CD4-positive, alpha-beta T cell treated with Interleukin-15 for 4 hours (primary cell): ENCODE data around the gene ZNFX1.

Source experiments
- DNase-seq: peaks from one replicate; pipeline ENCODE4 v3.0.0-alpha.2; 2020; ENCODE audit warnings: low spot score

The ZNFX1 gene

GRCh38 chr20:49292010-49292409 lies 14.2 kb upstream of the ZNFX1 start:
- DNase-seq: no peak

- DNase-seq: no peak
These were observed 13.3 kb upstream of the ZNFX1 start for GRCh38 chr20:49291200-49291599.

- DNase-seq: no peak
These were observed 12.8 kb upstream of the ZNFX1 start for GRCh38 chr20:49290608-49291191.

- no peak for DNase-seq
These were observed 11.2 kb upstream of the ZNFX1 start for GRCh38 chr20:49288784-49289696.

- DNase-seq: no peak
These were observed 10.4 kb upstream of the ZNFX1 start for GRCh38 chr20:49288250-49288751.

- DNase-seq: no peak
These were observed 9.8 kb upstream of the ZNFX1 start for GRCh38 chr20:49287555-49288249.

- no peak for DNase-seq
These were observed 9.1 kb upstream of the ZNFX1 start for GRCh38 chr20:49286689-49287551.

GRCh38 chr20:49285813-49286494 lies 8.1 kb upstream of the ZNFX1 start:
- no peak for DNase-seq

GRCh38 chr20:49285233-49285668 lies 7.4 kb upstream of the ZNFX1 start:
- DNase-seq: no peak

GRCh38 chr20:49284818-49285217 lies 7.0 kb upstream of the ZNFX1 start:
- no peak for DNase-seq

- no peak for DNase-seq
These were observed 6.1 kb upstream of the ZNFX1 start for GRCh38 chr20:49283703-49284625.

- DNase-seq: no peak
These were observed 5.4 kb upstream of the ZNFX1 start for GRCh38 chr20:49283176-49283702.

- DNase-seq: no peak
These were observed 4.8 kb upstream of the ZNFX1 start for GRCh38 chr20:49282584-49283171.

GRCh38 chr20:49281913-49282467 lies 4.1 kb upstream of the ZNFX1 start:
- DNase-seq: no peak

- DNase-seq: no peak
These were observed 3.4 kb upstream of the ZNFX1 start for GRCh38 chr20:49281059-49281912.

- DNase-seq: no peak
These were observed 2.7 kb upstream of the ZNFX1 start for GRCh38 chr20:49280463-49281058.

GRCh38 chr20:49279677-49280462 lies 2.0 kb upstream of the ZNFX1 start:
- DNase-seq: no peak
